HL-60 (cell line): ENCODE results near the gene GANC.
A peak's percentile ranks its signal among the peaks of the same experiment; 100 is the strongest.

Source experiments
- DNase-seq, 2 experiments: peaks; one replicate each; pipeline ENCODE4 v3.0.0-alpha.2; 2010 to 2020; ENCODE audit warnings: low read depth in 1 of 2, low spot score in 1 of 2
- H3K27ac ChIP-seq: fragments of 250-450 bp; sonication (Bioruptor Pico); replicated peaks from 2 replicates; pipeline ENCODE4 v1.5.1; 2020; ENCODE audit warnings: mild to moderate bottlenecking, moderate library complexity
- H3K27me3 ChIP-seq: fragments of 250-450 bp; sonication (Bioruptor Pico); 2 replicates; pipeline ENCODE4 v1.5.1; 2021; ENCODE audit warnings: mild to moderate bottlenecking, moderate library complexity; ENCODE audit not compliant: insufficient read depth, poor library complexity, severe bottlenecking
- H3K4me3 ChIP-seq: replicated peaks from 2 replicates; pipeline ENCODE4 v1.5.1; 2011; ENCODE audit warnings: mild to moderate bottlenecking, control low read depth, low read length; ENCODE audit not compliant: insufficient read depth
- CTCF ChIP-seq: IDR thresholded peaks from one replicate; pipeline ENCODE4 v1.5.1; 2011; ENCODE audit warnings: low read length, control low read depth, inconsistent platforms; ENCODE audit not compliant: insufficient read depth
- GABPA ChIP-seq: IDR thresholded peaks from 2 replicates; pipeline ENCODE4 v1.6.1; 2012; ENCODE audit warnings: low read depth
- POLR2AphosphoS5 ChIP-seq: IDR thresholded peaks from 2 replicates; pipeline ENCODE4 v1.6.1; 2012; ENCODE audit warnings: low read depth
- REST ChIP-seq: IDR thresholded peaks from 2 replicates; pipeline ENCODE4 v1.6.1; 2012; ENCODE audit warnings: low read depth; ENCODE audit not compliant: insufficient replicate concordance
- SPI1 ChIP-seq: IDR thresholded peaks from 2 replicates; pipeline ENCODE4 v1.6.1; 2012; ENCODE audit warnings: low read depth, mild to moderate bottlenecking, borderline replicate concordance

Gene GANC

DNA sequence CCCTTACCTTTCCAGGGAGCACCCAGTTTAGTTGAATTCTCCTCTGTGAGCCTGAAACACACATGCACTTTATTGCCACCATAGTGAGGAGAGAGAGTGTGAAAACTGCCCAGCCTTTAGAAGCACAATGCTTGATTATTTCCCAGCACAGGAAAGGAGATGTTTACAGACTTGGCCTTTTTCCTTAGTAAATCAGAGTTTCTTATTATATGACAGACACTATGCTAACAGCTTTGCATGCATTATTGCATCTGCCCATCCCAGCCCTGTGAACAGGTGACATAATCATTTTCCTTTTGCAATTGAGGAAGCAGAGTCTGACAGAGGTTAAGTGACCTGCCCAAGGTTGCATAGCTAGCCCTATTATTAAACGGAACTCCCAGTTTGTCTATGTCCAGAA, 122.8 kb downstream of the GANC start:
- Histone ChIP-seq H3K27me3 (no peaks in the 10 kb centered on the region), H3K27ac (no peak overlapping the region), H3K4me3 (no peak overlapping the region)
- no peak for TF ChIP-seq CTCF
- no peak for TF ChIP-seq GABPA
- TF ChIP-seq SPI1 = no peak
- TF ChIP-seq POLR2AphosphoS5 = no peak
- TF ChIP-seq REST = no peak
- DNase-seq = no peak

GRCh38 chr15:42401544-42402454, 128.8 kb downstream of the GANC start:
- no peak overlapping the region for H3K4me3 ChIP-seq

DNA sequence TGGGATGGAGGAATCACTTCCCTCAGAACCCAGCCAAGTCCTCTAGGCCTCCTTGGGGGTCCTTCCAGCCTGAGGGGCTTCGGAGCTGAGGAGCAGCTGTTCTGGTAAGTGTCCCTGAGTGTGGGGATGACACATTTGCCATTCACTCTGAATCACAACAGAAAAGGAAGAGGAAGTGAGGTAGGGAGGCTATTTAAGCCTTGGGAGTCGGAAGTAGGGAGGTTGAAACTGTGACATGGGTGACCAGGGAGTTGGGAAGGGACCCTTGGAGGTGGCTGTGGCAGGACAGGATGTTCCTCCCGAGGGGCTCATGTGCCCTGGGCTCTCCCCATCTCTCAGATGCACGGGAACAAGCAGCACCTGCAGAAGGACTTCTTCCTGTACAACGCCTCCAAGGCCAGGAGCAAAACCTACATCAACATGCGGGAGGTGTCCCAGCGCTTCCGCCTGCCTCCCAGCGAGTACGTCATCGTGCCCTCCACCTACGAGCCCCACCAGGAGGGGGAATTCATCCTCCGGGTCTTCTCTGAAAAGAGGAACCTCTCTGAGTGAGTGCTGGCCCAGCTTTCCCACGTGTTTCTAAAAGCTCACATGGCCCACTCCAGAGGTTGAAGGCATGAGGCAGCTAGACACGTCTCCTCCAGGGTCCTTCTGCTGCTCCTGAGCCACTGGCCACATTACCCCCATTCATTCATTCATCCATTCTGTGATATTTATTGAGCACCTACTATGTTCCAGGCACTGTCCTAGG, 129.6 kb downstream of the GANC start:
- peak in 1 of 2 experiments; percentile 39 for DNase-seq

More at GRCh38 chr15:42401544-42402454, 128.8 kb downstream of the GANC start:
- no peak overlapping the region for H3K27ac ChIP-seq
- H3K27me3 ChIP-seq = no peaks in the 10 kb centered on the region
- DNase-seq = peak in 1 of 2 experiments; percentile 23
- no peak for TF ChIP-seq REST

More for the DNA sequence above, 129.6 kb downstream of the GANC start:
- Histone ChIP-seq H3K27ac (no peak overlapping the region), H3K4me3 (no peak overlapping the region), H3K27me3 (no peaks in the 10 kb centered on the region)
- no peak for TF ChIP-seq CTCF
- TF ChIP-seq SPI1 = peak; percentile 36
